T-helper 2 cell treated with Interferon-gamma antibody and Interleukin-4, amounts not matched to agents 5 μg/mL and 100 μg/mL, for 36 hours (primary cell): ENCODE measurements around the gene CFAP43.

Experiments used
- DNase-seq: peaks from one replicate; pipeline ENCODE4 v3.0.0; 2021; ENCODE audit warnings: low spot score
- H3K27ac Mint-ChIP-seq: one replicate; pipeline ENCODE4 v1.8.0; 2021; ENCODE audit warnings: mild to moderate bottlenecking, mixed read lengths
- H3K27me3 Mint-ChIP-seq: one replicate; pipeline ENCODE4 v1.8.0; 2021; ENCODE audit warnings: low read depth, mixed read lengths
- H3K36me3 Mint-ChIP-seq: one replicate; pipeline ENCODE4 v1.8.0; 2021; ENCODE audit warnings: low read depth, mixed read lengths
- H3K4me1 Mint-ChIP-seq: one replicate; pipeline ENCODE4 v1.8.0; 2021; ENCODE audit warnings: low read depth, mixed read lengths
- H3K4me3 Mint-ChIP-seq: one replicate; pipeline ENCODE4 v1.8.0; 2022; ENCODE audit warnings: mild to moderate bottlenecking, moderate library complexity, mixed read lengths
- H3K9me3 Mint-ChIP-seq: one replicate; pipeline ENCODE4 v1.8.0; 2021; ENCODE audit warnings: mixed read lengths

Gene CFAP43

DNA sequence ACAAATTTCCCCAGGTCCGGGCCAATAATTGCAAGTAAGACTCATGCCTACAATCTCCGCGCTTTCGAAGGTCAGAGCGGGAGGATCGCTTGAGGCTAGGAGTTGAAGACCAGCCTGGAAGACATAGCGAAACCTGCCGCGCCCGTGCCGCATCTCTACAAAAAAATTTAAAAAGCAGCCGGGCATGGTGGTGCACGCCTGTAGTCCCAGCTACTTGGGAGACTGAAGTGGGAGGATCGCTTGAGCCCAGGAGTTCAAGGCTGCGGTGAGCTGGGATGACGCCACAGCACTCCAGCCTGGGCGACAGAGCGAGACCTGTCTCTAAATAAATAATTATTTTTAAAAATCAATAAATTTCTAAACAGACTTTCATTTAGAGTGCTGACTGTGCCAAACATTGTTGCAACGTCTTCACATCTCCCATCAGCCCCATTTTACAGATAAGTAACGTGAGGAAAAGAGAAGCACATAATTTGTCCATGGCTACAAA, 494 bp upstream of the CFAP43 start:
- DNase-seq = no peak
- Mint-ChIP-seq H3K9me3 (peaks cover 16% of the 10 kb centered on the region), H3K4me1 (peaks cover 7% of the 10 kb centered on the region), H3K4me3 (peak overlapping the region; percentile 90), H3K36me3 (no peaks in the 10 kb centered on the region), H3K27me3 (peaks cover 34% of the 10 kb centered on the region), H3K27ac (peak overlapping the region; percentile 67)

DNA sequence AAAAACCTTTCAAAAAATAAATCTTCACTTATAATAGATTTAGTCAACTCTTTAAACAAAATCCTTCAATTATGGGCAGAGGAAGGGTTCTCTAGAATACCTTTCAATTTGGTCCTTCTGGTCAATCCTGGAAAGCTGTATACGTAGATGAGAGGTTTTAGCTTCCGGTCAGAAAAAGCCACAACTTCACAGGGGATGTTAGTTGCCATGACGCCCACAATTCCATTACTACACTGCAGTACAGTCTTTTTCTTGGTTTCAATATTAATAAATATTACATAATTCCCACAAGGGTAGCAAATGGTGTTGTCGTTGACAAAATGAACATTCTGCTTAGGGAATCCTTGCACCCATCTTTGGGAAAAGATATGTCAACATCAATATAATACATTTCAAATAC, 1.7 kb downstream of the CFAP43 start:
- Mint-ChIP-seq H3K36me3 (no peaks in the 10 kb centered on the region), H3K27ac (no peak overlapping the region), H3K4me3 (no peak overlapping the region), H3K9me3 (peaks cover 7% of the 10 kb centered on the region), H3K4me1 (peaks cover 7% of the 10 kb centered on the region), H3K27me3 (peaks cover 35% of the 10 kb centered on the region)
- no peak for DNase-seq

DNA sequence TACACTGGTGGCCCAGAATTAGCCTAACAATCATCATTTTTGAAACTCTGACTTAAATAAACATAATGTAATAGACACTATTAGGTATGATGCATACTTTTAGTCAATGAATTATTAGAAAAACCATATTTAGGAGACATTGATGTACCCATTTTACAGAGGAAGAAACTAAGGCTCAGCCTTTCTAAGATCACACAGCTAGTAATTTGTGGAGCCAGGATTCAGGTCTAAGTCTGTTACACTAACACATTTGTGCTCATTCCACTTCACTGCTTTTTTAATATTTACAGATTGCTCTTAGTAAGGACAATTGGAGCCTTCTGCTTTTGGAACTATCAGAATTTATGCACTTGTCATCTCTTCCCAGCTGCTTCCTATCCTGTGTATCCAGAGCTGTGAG, 8.9 kb downstream of the CFAP43 start:
- H3K27me3 Mint-ChIP-seq = peaks cover 38% of the 10 kb centered on the region
- DNase-seq = no peak
- H3K36me3 Mint-ChIP-seq = no peaks in the 10 kb centered on the region
- peaks cover 4% of the 10 kb centered on the region for H3K4me1 Mint-ChIP-seq
- H3K4me3 Mint-ChIP-seq = no peak overlapping the region
- no peaks in the 10 kb centered on the region for H3K9me3 Mint-ChIP-seq
- H3K27ac Mint-ChIP-seq = no peak overlapping the region

DNA sequence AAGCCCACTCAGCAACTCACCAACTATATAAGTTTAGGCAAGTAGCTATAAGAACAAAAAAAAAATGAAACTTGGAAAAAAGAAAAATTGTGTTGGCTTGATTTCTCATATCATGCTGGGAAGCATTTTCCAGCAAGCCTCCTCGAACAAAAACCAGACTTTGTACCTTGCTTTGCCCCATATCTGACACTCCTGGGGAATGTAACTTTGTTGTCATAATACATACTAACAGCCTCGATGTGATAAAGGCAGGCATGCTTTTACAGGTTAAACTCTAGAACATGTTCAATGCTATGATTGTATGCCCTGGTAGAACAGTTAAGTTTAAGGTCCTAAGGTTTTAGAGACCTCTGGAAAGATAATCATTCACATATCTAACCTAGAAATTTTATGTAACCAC, 11.6 kb downstream of the CFAP43 start:
- no peak overlapping the region for H3K27ac Mint-ChIP-seq
- no peaks in the 10 kb centered on the region for H3K36me3 Mint-ChIP-seq
- peaks cover 31% of the 10 kb centered on the region for H3K27me3 Mint-ChIP-seq
- H3K9me3 Mint-ChIP-seq = no peaks in the 10 kb centered on the region
- no peak for DNase-seq
- no peak overlapping the region for H3K4me3 Mint-ChIP-seq
- peaks cover 4% of the 10 kb centered on the region for H3K4me1 Mint-ChIP-seq

DNA sequence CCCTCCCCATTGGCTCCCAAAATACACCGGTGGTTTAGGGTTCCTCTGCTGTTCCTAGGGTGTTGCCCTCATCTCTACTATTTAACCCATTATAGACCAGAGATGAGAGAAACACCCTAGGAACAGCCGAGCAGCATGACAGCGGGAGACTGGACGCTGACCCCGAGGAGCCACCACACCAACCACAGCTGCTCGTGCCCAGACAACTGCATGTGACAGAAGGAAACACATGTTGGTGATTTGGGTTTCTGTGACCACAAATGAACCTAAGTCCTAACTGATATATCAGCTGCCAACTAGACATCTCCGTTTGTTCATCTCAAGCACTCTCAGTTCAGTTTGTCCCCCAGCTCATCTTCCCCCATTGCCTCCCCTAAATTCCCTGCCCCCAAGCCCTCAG, 13.4 kb downstream of the CFAP43 start:
- Mint-ChIP-seq H3K27ac (no peak overlapping the region), H3K4me3 (no peak overlapping the region), H3K4me1 (peaks cover 4% of the 10 kb centered on the region)

DNA sequence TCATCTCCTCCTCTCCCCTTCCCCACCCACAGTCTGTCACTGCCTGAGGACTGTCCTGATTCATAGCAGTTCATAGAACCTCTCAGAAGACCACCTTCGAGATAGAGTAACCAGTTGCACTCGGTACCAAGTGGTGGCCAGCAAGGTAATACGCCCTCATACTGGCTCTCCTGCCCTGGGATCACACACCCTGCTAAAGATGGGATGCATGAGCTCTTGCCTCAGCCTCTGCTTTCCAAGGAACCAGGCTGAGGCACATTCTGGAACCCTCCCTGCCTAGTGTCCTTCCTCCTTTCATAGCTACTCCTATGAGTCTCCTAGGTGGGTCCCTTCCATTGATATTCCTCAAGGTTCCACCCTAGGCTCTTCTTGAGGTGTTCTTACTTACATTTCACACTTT, 15.5 kb downstream of the CFAP43 start:
- H3K4me3 Mint-ChIP-seq = no peak overlapping the region
- DNase-seq = no peak
- H3K4me1 Mint-ChIP-seq = peaks cover 4% of the 10 kb centered on the region
- no peaks in the 10 kb centered on the region for H3K36me3 Mint-ChIP-seq
- H3K27me3 Mint-ChIP-seq = peaks cover 29% of the 10 kb centered on the region
- no peak overlapping the region for H3K27ac Mint-ChIP-seq
- no peaks in the 10 kb centered on the region for H3K9me3 Mint-ChIP-seq

More for the DNA sequence above, 13.4 kb downstream of the CFAP43 start:
- Mint-ChIP-seq H3K27me3 (peaks cover 26% of the 10 kb centered on the region), H3K9me3 (no peaks in the 10 kb centered on the region), H3K36me3 (no peaks in the 10 kb centered on the region)
- DNase-seq = no peak

DNA sequence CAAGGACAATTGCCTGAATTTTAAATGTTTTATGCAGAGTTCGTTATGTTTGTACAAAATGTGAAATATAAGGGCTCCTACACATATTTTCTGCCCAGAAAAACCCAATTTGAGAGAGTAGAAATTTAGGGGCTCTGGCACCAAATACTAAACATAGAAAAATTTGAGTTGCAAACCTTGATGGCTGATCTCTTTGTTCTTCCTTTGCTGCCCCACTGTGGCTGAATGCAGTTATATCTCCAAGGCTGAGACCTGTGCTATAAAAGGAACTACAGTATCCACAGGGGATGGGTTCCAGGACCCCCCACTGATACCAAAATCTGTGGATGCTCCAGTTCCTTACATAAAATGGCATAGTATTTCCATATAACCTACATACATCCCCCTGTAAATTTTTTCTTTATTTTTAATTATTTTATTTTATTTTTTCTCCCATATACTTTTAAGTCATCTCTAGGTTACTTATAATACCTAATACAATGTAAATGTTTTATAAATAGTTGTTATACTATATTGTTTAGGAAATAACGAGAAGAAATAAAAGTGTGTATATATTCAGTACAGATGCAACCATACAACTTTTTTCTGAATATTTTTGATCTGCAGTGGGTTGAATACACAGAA, 22.5 kb downstream of the CFAP43 start:
- H3K4me3 Mint-ChIP-seq = no peak overlapping the region

DNA sequence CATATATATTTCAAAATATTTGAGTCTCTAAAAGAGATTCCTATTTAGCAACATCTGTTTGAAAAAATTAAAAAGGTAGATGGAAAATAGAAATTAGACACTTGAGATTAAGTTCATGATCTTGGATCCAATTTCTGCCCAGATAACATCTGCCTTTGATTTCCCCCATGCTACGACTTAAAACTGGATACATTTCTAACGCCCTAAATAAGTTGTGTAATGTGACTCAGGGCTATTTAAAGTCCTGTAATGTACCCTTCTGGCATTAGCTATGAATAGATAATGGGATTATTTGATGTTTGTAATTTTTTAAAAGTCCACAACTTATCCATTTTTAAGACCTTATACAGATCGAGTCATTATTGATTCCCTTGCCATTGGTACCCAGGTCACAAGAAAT, 23.4 kb downstream of the CFAP43 start:
- no peaks in the 10 kb centered on the region for H3K4me1 Mint-ChIP-seq
- H3K4me3 Mint-ChIP-seq = no peak overlapping the region

More for the DNA sequence above, 22.5 kb downstream of the CFAP43 start:
- DNase-seq = no peak
- no peaks in the 10 kb centered on the region for H3K4me1 Mint-ChIP-seq
- peaks cover 36% of the 10 kb centered on the region for H3K27me3 Mint-ChIP-seq
- H3K27ac Mint-ChIP-seq = no peak overlapping the region
- H3K9me3 Mint-ChIP-seq = no peaks in the 10 kb centered on the region
- H3K36me3 Mint-ChIP-seq = no peaks in the 10 kb centered on the region

DNA sequence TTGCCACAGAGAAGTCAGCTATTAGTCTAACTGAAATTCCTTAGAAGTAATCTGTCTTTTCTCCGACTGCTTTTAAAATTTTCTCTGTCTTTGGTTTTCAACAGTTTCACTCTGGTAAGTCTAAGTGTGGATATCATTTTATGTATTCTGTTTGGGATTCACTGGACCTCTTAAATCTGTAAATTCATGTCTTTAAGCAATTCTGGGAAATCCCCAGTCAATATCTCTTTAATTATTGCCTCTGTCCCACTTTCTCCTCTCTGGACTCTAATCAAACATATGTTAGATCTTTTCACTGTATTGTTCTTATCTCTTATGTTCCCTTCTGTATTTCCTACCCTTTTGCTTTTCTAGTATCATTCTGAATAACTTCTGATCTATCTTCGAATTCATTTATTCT, 29.9 kb downstream of the CFAP43 start:
- peaks cover 32% of the 10 kb centered on the region for H3K27me3 Mint-ChIP-seq
- H3K27ac Mint-ChIP-seq = no peak overlapping the region
- no peak overlapping the region for H3K4me3 Mint-ChIP-seq
- no peaks in the 10 kb centered on the region for H3K4me1 Mint-ChIP-seq
- no peak for DNase-seq
- H3K36me3 Mint-ChIP-seq = no peaks in the 10 kb centered on the region
- H3K9me3 Mint-ChIP-seq = no peaks in the 10 kb centered on the region

More for the DNA sequence above, 23.4 kb downstream of the CFAP43 start:
- H3K9me3 Mint-ChIP-seq = no peaks in the 10 kb centered on the region
- DNase-seq = no peak
- peaks cover 43% of the 10 kb centered on the region for H3K27me3 Mint-ChIP-seq
- no peaks in the 10 kb centered on the region for H3K36me3 Mint-ChIP-seq
- no peak overlapping the region for H3K27ac Mint-ChIP-seq

DNA sequence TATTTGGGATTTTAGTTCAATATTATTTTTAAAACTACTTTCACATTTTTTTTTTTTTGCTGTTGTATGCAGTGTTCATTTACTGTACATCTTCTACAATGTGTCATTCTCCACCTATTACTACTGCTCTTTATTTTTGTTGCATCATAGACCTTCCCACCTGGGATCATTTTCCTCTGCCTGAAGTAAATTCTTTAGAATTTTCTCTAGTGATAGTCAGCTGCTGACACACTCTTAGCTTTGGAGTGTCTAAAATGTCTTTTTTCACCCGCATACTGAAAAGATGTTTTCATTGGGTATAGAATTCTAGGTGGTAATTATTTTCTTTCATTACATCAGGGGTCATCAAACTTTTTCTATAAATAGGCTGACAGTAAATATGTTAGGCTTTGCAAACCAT, 30.5 kb downstream of the CFAP43 start:
- Mint-ChIP-seq H3K9me3 (no peaks in the 10 kb centered on the region), H3K4me3 (no peak overlapping the region), H3K27ac (no peak overlapping the region), H3K36me3 (no peaks in the 10 kb centered on the region), H3K27me3 (peaks cover 30% of the 10 kb centered on the region), H3K4me1 (no peaks in the 10 kb centered on the region)
- DNase-seq = no peak

DNA sequence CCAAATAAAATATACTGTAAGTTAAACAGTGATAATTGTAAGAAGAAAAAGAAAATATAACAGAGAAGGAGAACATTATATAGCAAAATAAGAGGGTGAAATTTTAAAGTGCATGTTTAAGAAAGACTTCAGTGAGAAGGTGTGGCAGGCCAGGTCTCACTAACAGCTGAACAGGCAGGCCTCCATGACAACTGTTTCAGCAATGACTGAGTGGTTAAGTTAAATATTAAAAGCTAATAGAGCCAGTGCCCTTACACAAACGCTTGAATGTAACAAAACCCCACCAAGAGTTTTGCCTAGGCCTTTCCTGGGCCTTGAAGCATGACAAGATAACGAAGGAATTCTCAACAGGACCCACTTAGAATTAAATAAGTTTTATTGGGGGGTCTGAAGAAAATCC, 32.6 kb downstream of the CFAP43 start:
- no peaks in the 10 kb centered on the region for H3K36me3 Mint-ChIP-seq
- no peaks in the 10 kb centered on the region for H3K4me1 Mint-ChIP-seq
- no peak overlapping the region for H3K27ac Mint-ChIP-seq
- H3K4me3 Mint-ChIP-seq = no peak overlapping the region
- H3K9me3 Mint-ChIP-seq = no peaks in the 10 kb centered on the region
- DNase-seq = no peak
- H3K27me3 Mint-ChIP-seq = peaks cover 38% of the 10 kb centered on the region

DNA sequence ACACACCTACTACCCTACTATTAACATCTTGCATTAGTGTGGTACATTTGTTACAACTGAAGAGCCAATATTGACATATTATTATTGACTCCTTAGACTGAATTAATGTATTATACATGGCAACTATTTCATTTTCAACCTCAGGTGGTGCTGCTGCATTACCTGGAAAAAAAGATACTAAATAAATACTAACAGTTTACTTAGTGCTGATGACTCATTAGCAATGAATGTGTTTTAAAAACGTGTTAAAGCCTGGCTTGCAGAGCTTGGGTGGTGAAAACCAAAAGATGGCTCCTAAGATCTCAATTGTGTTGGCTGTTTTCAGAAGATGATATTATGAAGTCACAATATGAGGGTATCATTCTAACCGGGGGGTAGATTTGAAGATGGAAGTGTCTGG, 34.8 kb downstream of the CFAP43 start:
- Mint-ChIP-seq H3K9me3 (no peaks in the 10 kb centered on the region), H3K4me1 (no peaks in the 10 kb centered on the region), H3K27me3 (peaks cover 36% of the 10 kb centered on the region), H3K36me3 (no peaks in the 10 kb centered on the region), H3K4me3 (no peak overlapping the region), H3K27ac (no peak overlapping the region)
- DNase-seq = no peak

DNA sequence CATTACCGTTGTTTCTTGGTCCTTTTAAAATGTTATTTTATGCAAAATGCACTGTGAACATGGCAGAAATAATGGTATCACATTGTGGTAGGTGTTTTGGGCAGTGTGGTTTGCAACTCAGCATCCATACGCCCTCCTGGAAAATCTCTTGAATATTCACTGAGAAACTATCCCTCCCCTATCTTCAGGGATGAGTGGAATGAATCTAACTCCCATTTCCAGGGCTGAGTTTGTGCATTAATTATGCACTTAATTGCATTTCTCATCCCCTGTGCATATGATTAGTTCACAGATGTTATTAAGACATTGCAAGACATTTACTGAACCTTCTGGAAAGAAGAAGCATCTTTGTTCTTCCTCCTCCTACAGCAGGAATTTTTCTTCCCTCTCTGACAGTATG, 36.5 kb downstream of the CFAP43 start:
- DNase-seq = no peak
- peaks cover 32% of the 10 kb centered on the region for H3K27me3 Mint-ChIP-seq
- H3K4me3 Mint-ChIP-seq = no peak overlapping the region
- no peaks in the 10 kb centered on the region for H3K9me3 Mint-ChIP-seq
- no peak overlapping the region for H3K27ac Mint-ChIP-seq
- no peaks in the 10 kb centered on the region for H3K36me3 Mint-ChIP-seq
- H3K4me1 Mint-ChIP-seq = no peaks in the 10 kb centered on the region

DNA sequence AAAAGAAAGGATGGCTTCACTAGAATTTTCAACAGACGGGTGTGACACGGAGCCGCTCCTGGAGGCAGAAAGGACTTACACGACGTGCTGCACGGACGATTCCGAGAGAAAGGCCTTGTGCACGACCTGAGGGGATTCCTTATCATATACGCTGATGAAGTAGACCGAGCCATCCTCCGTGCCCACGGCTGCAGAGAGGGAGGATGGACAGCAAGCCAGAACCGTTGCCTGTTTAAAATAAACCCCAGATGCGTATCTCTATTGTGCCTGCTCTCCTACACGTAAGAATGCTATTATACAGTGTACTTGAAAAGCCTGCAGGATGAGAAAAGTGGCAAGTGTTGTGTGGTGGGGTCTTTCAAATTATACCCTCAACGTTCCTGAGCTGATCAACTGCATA, 38.4 kb downstream of the CFAP43 start:
- H3K27me3 Mint-ChIP-seq = peaks cover 39% of the 10 kb centered on the region
- H3K4me3 Mint-ChIP-seq = no peak overlapping the region
- no peak for DNase-seq
- no peaks in the 10 kb centered on the region for H3K36me3 Mint-ChIP-seq
- no peaks in the 10 kb centered on the region for H3K9me3 Mint-ChIP-seq
- no peaks in the 10 kb centered on the region for H3K4me1 Mint-ChIP-seq
- no peak overlapping the region for H3K27ac Mint-ChIP-seq

DNA sequence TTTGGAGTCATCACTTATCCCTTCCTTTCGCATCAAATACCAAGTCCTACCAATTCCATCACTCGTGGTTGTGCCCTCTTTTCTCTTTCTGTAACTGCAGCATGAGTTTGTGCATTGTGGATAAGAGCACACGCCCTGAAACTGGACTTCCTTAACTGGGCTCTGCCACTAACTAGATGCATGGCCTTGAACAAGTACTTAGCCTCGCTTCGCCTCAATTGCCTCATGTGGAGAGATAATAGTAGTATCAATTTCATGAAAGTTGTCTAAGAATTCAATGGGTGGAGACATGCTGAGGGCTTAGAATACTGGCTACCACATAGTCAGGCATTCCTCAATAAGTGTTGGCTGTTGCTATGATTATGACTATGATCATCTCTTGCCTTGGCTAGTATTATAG, 41.5 kb downstream of the CFAP43 start:
- no peak overlapping the region for H3K27ac Mint-ChIP-seq
- H3K9me3 Mint-ChIP-seq = no peaks in the 10 kb centered on the region
- DNase-seq = no peak
- peaks cover 34% of the 10 kb centered on the region for H3K27me3 Mint-ChIP-seq
- H3K4me3 Mint-ChIP-seq = no peak overlapping the region
- H3K36me3 Mint-ChIP-seq = no peaks in the 10 kb centered on the region
- no peaks in the 10 kb centered on the region for H3K4me1 Mint-ChIP-seq
